ENCODE measurements around the gene CR2.
"Not testable (repeated sequence)": the region's sequence is repeated elsewhere in the genome, so short reads cannot be mapped to it uniquely, and the experiment has no call there.

CR2 gene

DNA sequence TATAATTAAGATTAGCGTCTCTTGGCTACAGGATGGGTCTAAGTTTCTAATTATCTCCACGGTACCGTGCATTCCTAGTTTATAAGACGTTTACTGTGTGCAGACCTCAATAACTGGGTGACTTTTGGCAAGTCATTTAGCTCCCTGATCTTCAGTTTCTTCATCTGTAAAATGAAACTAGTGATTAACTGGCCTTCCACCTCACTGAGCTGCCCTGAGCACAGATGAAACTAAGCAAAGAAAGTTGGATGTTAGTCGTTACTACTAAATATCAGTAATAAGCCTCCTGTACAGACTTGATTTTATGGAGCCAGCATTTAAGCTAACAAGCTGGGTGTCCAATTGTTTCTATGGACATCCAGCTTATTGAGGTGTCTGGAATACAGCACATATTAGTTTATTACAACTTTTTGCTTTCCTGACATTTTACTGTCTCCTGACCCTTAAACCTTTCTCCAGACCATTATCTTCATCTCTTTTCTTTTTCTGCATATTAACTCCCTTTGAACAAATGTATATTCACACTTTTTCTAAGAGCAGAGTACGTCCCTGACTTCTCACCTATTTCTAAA, 1.1 kb downstream of the CR2 start:
- no peak for DNase-seq

GRCh38 chr1:207458414-207458813, 4.3 kb downstream of the CR2 start:
- DNase-seq = no peak

DNA sequence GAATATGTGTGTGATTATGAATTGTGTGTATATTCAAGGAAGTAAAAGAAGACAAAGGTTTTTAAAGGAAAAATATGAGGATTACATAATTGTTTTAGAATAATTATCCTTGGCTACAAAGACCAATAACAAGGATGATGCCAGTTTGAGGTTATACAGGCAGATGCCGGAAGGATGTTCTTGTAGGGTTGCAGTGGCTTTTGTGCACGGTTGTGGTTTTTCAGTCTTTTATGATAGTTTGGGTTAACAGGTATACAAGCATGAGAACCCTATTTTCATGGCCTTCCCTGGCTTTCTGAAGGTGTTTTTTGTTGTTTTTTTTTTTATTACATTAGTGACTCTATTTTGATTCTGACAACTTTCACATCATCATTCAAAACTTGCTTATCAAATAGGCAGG, 4.9 kb downstream of the CR2 start:
- no peak for DNase-seq

GRCh38 chr1:207461649-207462048, 7.5 kb downstream of the CR2 start:
- no peak for DNase-seq

- DNase-seq = no peak
Measured at GRCh38 chr1:207462535-207462934, 8.4 kb downstream of the CR2 start.

- no peak for DNase-seq
Measured at GRCh38 chr1:207463021-207463420, 8.9 kb downstream of the CR2 start.

DNA sequence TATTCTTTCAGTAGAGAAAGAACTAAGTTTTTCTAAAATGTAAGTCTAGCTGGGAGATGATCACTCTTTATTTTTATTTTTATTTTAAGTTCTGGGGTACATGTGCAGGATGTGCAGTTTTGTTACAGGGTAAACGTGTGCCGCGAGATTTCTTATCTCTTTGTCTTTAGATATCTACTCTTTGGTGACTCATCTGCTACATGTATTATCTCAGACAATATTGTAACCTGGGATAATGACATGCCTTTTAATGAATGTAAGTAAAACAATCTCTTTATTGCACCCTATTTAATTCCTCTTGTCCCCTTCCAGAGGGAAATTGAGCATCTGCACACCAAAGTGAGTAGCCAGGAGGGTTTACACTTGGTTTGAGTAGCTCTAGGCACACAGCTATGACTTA, 9.4 kb downstream of the CR2 start:
- no peak for DNase-seq

GRCh38 chr1:207470927-207471326, 16.8 kb downstream of the CR2 start:
- DNase-seq = no peak

- DNase-seq = no peak
Measured at GRCh38 chr1:207474210-207474609, 20.1 kb downstream of the CR2 start.

GRCh38 chr1:207486198-207486597, 32.1 kb downstream of the CR2 start:
- no peak for DNase-seq

DNA sequence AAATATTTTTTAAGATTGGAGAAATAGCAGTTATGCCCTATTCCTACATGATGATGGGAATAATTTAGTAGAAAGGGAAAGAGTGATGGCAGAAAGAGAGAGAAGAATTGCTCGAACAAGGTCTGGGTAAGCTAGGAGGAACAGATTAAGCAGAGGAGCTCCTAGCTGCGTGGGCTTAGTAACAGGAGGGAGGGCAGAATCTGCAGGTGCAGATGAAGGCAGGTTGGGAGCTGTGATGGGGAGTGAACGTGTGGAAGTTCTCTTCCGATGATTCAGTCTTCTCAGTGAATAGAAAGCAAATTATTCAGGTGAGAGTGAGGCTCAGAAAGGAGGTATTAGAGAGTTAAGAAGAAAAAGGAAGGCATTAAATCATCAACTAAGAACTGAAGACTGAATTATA, 33.5 kb downstream of the CR2 start:
- DNase-seq = no peak

- DNase-seq = no peak
Measured at GRCh38 chr1:207493212-207493611, 39.1 kb downstream of the CR2 start.

DNA sequence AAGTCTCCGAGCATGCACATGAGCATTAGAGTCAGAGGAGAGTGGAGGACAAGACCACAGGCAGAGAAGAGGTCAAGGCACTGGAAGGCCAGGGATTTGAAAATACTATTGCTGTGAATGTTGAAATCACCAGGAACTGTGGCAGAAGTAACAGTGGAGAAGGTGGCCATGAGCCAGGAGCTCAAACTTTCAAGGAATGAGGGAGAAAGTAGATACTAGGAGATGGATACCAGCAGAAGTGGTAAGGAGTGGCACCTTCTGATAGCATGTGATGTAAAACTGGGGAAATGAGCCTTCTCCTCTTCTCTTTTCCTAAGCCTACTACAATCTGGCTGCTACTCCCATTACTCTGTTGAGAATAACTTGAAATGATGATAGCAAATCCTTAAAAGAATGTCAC, 40.0 kb downstream of the CR2 start:
- no peak for DNase-seq

GRCh38 chr1:207495281-207495680, 41.2 kb downstream of the CR2 start:
- not testable (repeated sequence) for DNase-seq

DNA sequence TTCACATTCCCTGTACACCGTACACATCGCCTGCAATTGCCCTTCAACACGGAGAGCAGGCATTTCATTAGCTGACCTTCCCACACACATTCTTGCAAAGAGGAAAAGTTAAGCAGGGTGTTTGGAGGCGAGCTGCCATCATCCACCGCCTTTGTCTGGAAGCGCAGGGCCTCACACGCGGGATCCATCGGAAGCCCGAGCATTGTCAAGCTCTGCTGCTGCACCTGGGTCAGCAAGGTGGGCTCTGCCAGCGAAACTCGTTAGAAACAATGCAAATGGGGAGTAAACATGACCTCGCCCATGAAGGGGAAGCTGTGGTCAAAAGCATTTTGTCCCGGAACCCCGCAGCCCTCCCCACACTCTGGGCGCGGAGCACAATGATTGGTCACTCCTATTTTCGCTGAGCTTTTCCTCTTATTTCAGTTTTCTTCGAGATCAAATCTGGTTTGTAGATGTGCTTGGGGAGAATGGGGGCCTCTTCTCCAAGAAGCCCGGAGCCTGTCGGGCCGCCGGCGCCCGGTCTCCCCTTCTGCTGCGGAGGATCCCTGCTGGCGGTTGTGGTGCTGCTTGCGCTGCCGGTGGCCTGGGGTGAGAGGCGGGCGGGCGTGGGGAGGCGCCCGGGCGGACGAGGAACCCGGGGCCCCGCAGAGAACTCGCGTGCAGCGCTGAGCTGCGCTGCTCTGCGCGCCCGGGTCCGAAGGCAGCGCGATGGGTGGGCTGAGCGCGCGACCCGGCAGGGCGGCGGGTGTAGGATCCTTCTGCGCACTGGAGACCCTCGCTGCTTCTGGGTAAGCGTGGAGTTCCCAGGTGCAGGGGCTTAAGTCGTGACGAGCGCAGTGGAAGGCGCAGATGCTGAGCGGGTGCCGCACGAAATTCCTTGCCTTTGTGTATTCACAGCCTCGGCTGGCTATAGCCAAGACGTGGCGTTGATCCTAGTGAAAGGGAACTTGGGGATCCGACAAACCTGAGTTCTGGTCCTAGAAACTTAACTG, 42.0 kb downstream of the CR2 start, which contains the start of gene CR1:
TSS of gene CR1 (plus strand) at position 357 of the 992 bp plus-strand sequence. CDS start at position 468, 111 bp downstream.
- no peak for DNase-seq

DNA sequence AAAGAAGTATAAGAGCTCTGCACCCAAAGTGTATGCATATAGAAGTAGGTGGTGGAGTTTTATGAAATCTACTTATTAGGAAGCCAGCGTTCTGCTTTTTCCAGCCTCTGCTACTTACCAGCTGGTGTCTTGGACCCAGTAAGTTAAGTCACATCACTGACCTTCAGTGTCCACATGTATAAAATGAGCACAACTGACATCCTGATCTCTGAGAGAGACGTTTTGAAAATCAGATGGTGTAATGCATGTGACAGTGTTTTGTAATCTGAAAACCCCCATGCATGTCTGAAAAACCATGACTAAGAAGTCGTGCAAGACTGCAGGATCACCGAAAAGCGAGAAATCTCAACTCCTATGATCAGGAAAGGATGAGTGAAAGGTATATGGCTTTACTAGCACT, 43.8 kb downstream of the CR2 start:
- no peak for DNase-seq

GRCh38 chr1:207499573-207499972, 45.4 kb downstream of the CR2 start:
- DNase-seq = peak; percentile 85

- DNase-seq = no peak
Measured at GRCh38 chr1:207500306-207500705, 46.2 kb downstream of the CR2 start.

DNA sequence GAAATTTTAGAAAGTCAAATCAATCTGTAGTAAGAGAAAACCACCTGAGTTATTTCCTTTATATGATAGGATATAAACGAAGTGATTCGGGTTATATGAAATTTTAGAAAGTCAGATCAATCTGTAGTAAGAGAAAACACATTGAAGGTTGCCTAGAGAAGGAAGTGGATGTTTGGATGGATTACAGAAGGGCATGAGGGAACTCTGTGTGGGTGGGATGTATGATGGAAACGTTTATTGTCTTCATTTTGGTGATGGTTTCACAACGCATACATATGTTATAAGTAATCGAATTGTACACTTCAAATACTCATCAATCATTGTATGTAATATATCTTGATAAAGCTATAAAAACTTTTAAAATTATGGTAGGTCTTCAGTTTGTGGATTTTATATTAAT, 46.9 kb downstream of the CR2 start:
- DNase-seq = no peak

GRCh38 chr1:207502726-207503125, 48.6 kb downstream of the CR2 start:
- DNase-seq = no peak

DNA sequence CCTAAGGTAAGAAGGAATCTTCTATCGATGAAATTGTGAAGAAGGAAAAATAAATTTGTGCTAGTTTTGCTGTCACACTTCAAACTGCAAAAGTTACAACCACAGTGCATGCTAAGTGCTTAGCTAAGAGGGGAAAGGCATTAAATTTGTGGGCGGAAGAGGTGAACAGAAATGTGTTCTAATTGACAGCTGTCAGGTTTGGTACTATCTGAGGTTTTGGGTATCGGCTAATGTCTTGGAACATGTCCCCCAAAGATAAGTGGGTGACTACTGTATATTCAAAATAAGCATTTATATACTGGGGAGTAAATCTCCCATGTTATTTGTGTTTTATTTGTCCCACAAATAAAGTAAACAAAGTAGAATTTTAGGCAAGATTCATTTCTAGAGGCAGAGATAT, 49.8 kb downstream of the CR2 start:
- DNase-seq = no peak

DNA sequence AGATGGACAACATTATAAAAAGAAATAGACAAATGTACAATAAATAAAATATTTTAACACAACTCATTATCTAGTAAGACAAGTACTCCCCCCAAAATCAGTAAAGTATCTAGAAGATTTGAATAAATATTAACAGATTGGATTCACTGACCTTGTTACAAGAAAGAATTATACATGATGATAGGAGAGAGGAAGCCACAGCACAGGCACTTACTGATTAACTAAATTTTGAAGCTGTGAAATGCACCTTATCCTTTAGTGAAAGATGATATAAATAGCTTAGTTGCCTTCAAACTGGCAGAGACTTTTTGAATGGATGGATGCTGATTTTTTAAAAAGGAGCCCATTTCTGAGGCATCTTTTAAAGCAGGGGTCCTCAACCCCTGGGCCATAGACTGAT, 50.3 kb downstream of the CR2 start:
- DNase-seq = no peak

DNA sequence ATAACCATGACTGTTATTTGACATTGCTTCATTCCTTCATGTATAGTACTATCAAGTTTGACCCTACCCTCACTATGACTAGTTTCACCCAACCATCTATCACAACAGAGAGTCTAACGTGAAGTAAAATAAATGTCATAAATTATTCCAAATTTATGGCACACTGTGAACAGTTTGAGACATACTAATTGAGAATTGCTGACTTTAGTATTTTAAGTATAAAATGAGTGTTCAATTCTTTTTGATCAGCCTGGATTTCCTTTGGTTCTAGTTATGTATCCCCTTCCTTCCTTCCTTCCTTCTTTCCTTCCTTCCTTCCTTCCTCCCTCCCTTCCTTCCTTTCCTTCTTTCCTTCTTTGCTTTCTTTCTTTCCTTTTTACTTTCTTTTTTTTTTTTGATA, 56.3 kb downstream of the CR2 start:
- no peak for DNase-seq

GRCh38 chr1:207514890-207515289, 60.8 kb downstream of the CR2 start:
- DNase-seq = no peak

All from NCI-H1694 treated with DMSO at 0.1 percent for 48 hours (cell line).